GM19239 (cell line): Measurements from ENCODE around the gene ZNF346.
"Not testable (repeated sequence)": the region's sequence is repeated elsewhere in the genome, so short reads cannot be mapped to it uniquely, and the experiment has no call there.

Experiments
- DNase-seq: peaks from one replicate; pipeline ENCODE4 v3.0.0; 2011; ENCODE audit warnings: low spot score; ENCODE audit not compliant: insufficient read length
- FAIRE-seq: peaks from 2 replicates; lab custom pipeline; 2011; peaks lifted over from hg19 to GRCh38; lab: Jason Lieb, UNC

ZNF346 gene

GRCh38 chr5:177006265-177006972 is 16.1 kb upstream of the ZNF346 start, which contains the start of gene UIMC1:
Gene UIMC1 (minus strand): TSS chr5:177006779. CDS start chr5:176982615, 24,164 bp downstream.
- peak; percentile 88 for FAIRE-seq
- DNase-seq, result peak; percentile 75

GRCh38 chr5:177008716-177009115 is 13.8 kb upstream of the ZNF346 start:
- no peak for FAIRE-seq
- DNase-seq, result no peak

- FAIRE-seq, result no peak
- DNase-seq, result no peak
Observed at GRCh38 chr5:177010153-177010552, 12.3 kb upstream of the ZNF346 start.

GRCh38 chr5:177015156-177015555 is 7.3 kb upstream of the ZNF346 start:
- FAIRE-seq, result no peak

GRCh38 chr5:177018341-177018740 is 4.2 kb upstream of the ZNF346 start:
- FAIRE-seq (no peak), DNase-seq (no peak)

More at GRCh38 chr5:177015156-177015555, 7.3 kb upstream of the ZNF346 start:
- no peak for DNase-seq

- no peak for DNase-seq
- FAIRE-seq, result no peak
Observed at GRCh38 chr5:177020033-177020432, 2.5 kb upstream of the ZNF346 start.

GRCh38 chr5:177023303-177023664 is 788 bp downstream of the ZNF346 start:
- DNase-seq (no peak), FAIRE-seq (no peak)

- DNase-seq, result no peak
- FAIRE-seq, result no peak
Observed at GRCh38 chr5:177024559-177024958, 2.1 kb downstream of the ZNF346 start.

- no peak for FAIRE-seq
Observed at GRCh38 chr5:177025101-177025601, 2.7 kb downstream of the ZNF346 start.

GRCh38 chr5:177027665-177028064 is 5.2 kb downstream of the ZNF346 start:
- DNase-seq (no peak), FAIRE-seq (no peak)

More at GRCh38 chr5:177025101-177025601, 2.7 kb downstream of the ZNF346 start:
- DNase-seq, result no peak

- no peak for FAIRE-seq
- DNase-seq, result no peak
Observed at GRCh38 chr5:177029498-177029897, 7.0 kb downstream of the ZNF346 start.

- DNase-seq (no peak), FAIRE-seq (no peak)
Observed at GRCh38 chr5:177035976-177036375, 13.5 kb downstream of the ZNF346 start.

- DNase-seq (no peak), FAIRE-seq (no peak)
Observed at GRCh38 chr5:177036443-177036842, 13.9 kb downstream of the ZNF346 start.

GRCh38 chr5:177036921-177037320 is 14.4 kb downstream of the ZNF346 start:
- no peak for FAIRE-seq
- no peak for DNase-seq

- no peak for DNase-seq
- FAIRE-seq, result no peak
Observed at GRCh38 chr5:177040814-177041420, 18.4 kb downstream of the ZNF346 start.

- FAIRE-seq (no peak), DNase-seq (no peak)
Observed at GRCh38 chr5:177041936-177042335, 19.4 kb downstream of the ZNF346 start.

- no peak for FAIRE-seq
- no peak for DNase-seq
Observed at GRCh38 chr5:177043114-177043513, 20.6 kb downstream of the ZNF346 start.

- DNase-seq (no peak), FAIRE-seq (no peak)
Observed at GRCh38 chr5:177043958-177044357, 21.5 kb downstream of the ZNF346 start.

- FAIRE-seq (no peak), DNase-seq (no peak)
Observed at GRCh38 chr5:177044641-177045040, 22.1 kb downstream of the ZNF346 start.

GRCh38 chr5:177045631-177046030 is 23.1 kb downstream of the ZNF346 start:
- DNase-seq (no peak), FAIRE-seq (no peak)

GRCh38 chr5:177048531-177048930 is 26.0 kb downstream of the ZNF346 start:
- DNase-seq, FAIRE-seq: not testable (repeated sequence)

GRCh38 chr5:177049285-177049684 is 26.8 kb downstream of the ZNF346 start:
- DNase-seq (no peak), FAIRE-seq (no peak)
